ENCODE results near the gene PCSK9.
"Not testable (repeated sequence)": the region's sequence is repeated elsewhere in the genome, so short reads cannot be mapped to it uniquely, and the experiment has no call there.

Gene PCSK9

DNA sequence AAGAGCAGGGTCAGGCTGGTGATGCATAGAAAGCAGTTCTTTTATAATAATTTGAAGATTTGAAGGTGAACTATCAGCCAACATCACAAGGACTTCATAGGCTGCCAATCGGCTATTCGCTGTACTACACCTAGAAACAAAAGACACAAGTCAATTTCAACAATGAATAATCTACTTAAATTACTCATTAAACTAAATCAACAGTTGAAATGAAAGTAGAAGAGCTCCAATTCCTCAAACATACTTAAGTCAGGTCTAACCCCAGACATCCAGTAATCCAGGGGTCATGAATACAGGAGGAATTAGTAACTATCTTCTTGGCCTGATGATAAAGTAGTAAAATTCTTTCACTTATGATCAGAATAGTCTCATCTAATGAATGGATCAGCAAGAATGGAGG, 64.5 kb downstream of the PCSK9 start:
- no peak overlapping the region for H3K27ac ChIP-seq
- TF ChIP-seq, protein P1, sequence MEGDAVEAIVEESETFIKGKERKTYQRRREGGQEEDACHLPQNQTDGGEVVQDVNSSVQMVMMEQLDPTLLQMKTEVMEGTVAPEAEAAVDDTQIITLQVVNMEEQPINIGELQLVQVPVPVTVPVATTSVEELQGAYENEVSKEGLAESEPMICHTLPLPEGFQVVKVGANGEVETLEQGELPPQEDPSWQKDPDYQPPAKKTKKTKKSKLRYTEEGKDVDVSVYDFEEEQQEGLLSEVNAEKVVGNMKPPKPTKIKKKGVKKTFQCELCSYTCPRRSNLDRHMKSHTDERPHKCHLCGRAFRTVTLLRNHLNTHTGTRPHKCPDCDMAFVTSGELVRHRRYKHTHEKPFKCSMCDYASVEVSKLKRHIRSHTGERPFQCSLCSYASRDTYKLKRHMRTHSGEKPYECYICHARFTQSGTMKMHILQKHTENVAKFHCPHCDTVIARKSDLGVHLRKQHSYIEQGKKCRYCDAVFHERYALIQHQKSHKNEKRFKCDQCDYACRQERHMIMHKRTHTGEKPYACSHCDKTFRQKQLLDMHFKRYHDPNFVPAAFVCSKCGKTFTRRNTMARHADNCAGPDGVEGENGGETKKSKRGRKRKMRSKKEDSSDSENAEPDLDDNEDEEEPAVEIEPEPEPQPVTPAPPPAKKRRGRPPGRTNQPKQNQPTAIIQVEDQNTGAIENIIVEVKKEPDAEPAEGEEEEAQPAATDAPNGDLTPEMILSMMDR (IDR thresholded peaks at IDR 0.05) = no peak
- TF ChIP-seq ZFX (IDR thresholded peaks at IDR 0.05; ENCODE audit: borderline replicate concordance) = no peak

DNA sequence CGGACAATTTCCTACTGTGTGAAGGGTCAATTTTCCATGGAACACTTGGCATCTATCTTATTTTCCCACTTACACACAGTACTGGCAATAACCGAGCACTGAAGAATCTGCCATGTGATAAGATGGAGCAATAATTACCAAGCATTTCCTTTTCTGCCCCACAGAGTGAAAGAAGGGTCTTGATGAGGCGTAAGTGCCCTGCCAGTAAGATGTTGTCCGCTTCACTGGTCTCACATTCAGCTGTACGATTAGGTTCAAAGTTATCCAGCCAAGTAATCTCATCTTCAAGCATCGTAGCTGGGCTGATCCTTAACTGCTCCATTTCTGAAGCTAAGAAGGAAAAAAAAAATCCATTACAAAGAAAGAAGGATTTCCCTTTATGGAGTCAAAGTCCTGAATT, 67.8 kb downstream of the PCSK9 start:
- H3K27ac ChIP-seq = no peak overlapping the region
- TF ChIP-seq, protein P1 (IDR thresholded peaks at IDR 0.05) = no peak
- no peak for TF ChIP-seq ZFX (IDR thresholded peaks at IDR 0.05; ENCODE audit: borderline replicate concordance)

DNA sequence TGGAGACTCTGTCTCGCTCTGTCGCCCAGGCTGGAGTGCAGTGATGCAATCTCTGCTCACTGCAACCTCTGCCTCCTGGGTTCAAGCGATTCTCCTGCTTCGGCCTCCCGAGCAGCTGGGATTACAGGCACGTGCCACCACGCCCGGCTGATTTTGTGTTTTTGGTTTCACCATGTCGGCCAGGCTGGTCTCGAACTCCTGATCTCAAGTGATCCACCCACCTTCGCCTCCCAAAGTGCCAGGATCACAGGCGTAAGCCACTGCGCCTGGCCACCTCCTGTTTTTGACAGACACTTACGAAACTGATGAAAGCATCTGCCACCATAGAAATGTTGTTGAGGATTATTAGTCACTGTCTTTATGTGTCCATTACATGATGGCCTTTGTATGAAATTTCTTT, 69.7 kb downstream of the PCSK9 start:
- not testable (repeated sequence) for H3K27ac ChIP-seq

Data from 22Rv1 (cell line).